ENCODE measurements around the gene ZFYVE21. TPM values are rescaled to one million over a fixed set of nuclear protein-coding genes. Genes with fewer than 3 reads are reported as not detected.

The ZFYVE21 gene
- total RNA-seq, 1 donor: 36.9 TPM

- Histone ChIP-seq H3K27me3 (ENCODE audit: insufficient read depth, low read length) (no peaks in the 10 kb centered on the region), H3K4me2 (ENCODE audit: insufficient read depth, low read length) (no peak overlapping the region), H3K9me3 (ENCODE audit: low read depth, low read length) (no peaks in the 10 kb centered on the region), H2AFZ (ENCODE audit: low read length) (no peak overlapping the region), H3K4me1 (ENCODE audit: insufficient read depth, low read length) (no peaks in the 10 kb centered on the region), H3K4me3 (ENCODE audit: insufficient read depth, low read length) (no peak overlapping the region), H3K36me3 (ENCODE audit: insufficient read depth, low read length) (peaks cover 66% of the 10 kb centered on the region), H3K27ac (ENCODE audit: low read depth, low read length) (no peak overlapping the region), H4K20me1 (ENCODE audit: insufficient read depth, low read length) (peaks cover 15% of the 10 kb centered on the region), H3K79me2 (ENCODE audit: insufficient read depth, low read length) (peaks cover 60% of the 10 kb centered on the region)
- DNase-seq (ENCODE audit: insufficient read length, low spot score, missing footprints): peak; percentile 80
- no peak for TF ChIP-seq CTCF (IDR thresholded peaks at IDR 0.05; ENCODE audit: extremely low read depth, low read depth, low read length)
Observed at GRCh38 chr14:103698380-103699260, 17.0 kb upstream of the ZFYVE21 start.

GRCh38 chr14:103699261-103699661 lies 16.3 kb upstream of the ZFYVE21 start:
- Histone ChIP-seq H3K27me3 (ENCODE audit: insufficient read depth, low read length) (no peaks in the 10 kb centered on the region), H3K4me1 (ENCODE audit: insufficient read depth, low read length) (no peaks in the 10 kb centered on the region), H3K4me2 (ENCODE audit: insufficient read depth, low read length) (no peak overlapping the region), H3K36me3 (ENCODE audit: insufficient read depth, low read length) (peaks cover 60% of the 10 kb centered on the region), H3K79me2 (ENCODE audit: insufficient read depth, low read length) (peaks cover 54% of the 10 kb centered on the region), H3K4me3 (ENCODE audit: insufficient read depth, low read length) (no peak overlapping the region), H2AFZ (ENCODE audit: low read length) (no peak overlapping the region), H4K20me1 (ENCODE audit: insufficient read depth, low read length) (peaks cover 15% of the 10 kb centered on the region), H3K27ac (ENCODE audit: low read depth, low read length) (no peak overlapping the region), H3K9me3 (ENCODE audit: low read depth, low read length) (no peaks in the 10 kb centered on the region)
- DNase-seq (ENCODE audit: insufficient read length, low spot score, missing footprints): no peak
- no peak for TF ChIP-seq CTCF (IDR thresholded peaks at IDR 0.05; ENCODE audit: extremely low read depth, low read depth, low read length)

- Histone ChIP-seq H3K9me3 (ENCODE audit: low read depth, low read length) (no peaks in the 10 kb centered on the region), H4K20me1 (ENCODE audit: insufficient read depth, low read length) (peaks cover 15% of the 10 kb centered on the region), H3K4me3 (ENCODE audit: insufficient read depth, low read length) (no peak overlapping the region), H3K27ac (ENCODE audit: low read depth, low read length) (no peak overlapping the region), H3K4me2 (ENCODE audit: insufficient read depth, low read length) (no peak overlapping the region), H3K36me3 (ENCODE audit: insufficient read depth, low read length) (peaks cover 55% of the 10 kb centered on the region), H2AFZ (ENCODE audit: low read length) (no peak overlapping the region), H3K79me2 (ENCODE audit: insufficient read depth, low read length) (peaks cover 48% of the 10 kb centered on the region), H3K4me1 (ENCODE audit: insufficient read depth, low read length) (no peaks in the 10 kb centered on the region), H3K27me3 (ENCODE audit: insufficient read depth, low read length) (no peaks in the 10 kb centered on the region)
- peak; percentile 65 for DNase-seq (ENCODE audit: insufficient read length, low spot score, missing footprints)
- TF ChIP-seq CTCF (IDR thresholded peaks at IDR 0.05; ENCODE audit: extremely low read depth, low read depth, low read length): no peak
Observed at GRCh38 chr14:103699901-103700752, 15.5 kb upstream of the ZFYVE21 start.
